GM19463 (cell line): Measurements from ENCODE around the gene NF1.

Experiments
- ATAC-seq: cut with Tn5 transposase; IDR thresholded peaks from one replicate; pipeline ENCODE4 v1.9.1; 2021; ENCODE audit warnings: mild to moderate bottlenecking, moderate library complexity; ENCODE audit not compliant: unreplicated experiment

NF1 gene

DNA sequence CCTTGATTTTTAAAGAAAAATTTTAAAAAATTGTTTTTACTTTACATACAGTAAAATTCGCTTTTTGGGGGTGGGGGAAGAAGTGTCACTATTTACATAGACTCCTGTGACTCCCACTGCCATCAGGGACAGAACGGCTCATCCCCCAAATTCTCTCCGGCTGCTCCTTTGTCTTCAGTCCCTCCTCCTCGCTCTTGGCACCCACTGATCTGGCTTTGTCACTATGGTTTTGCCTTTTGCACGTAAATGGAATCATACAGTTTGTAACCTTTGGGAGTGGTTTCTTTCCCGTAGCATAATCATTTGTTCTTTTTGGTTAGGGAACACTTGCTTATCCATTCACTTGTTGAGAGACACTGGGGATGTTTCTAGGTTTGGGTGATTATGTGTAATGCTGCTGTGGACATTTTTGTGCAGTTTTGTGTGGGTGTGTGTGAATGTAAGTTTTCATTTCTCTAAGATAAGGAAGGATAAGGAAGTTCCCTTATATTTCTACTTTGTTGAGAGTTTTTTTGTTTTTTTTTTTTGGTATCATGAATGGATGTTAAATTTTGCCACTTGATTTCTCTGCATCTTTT, 324.1 kb downstream of the NF1 start:
- ATAC-seq: no peak

DNA sequence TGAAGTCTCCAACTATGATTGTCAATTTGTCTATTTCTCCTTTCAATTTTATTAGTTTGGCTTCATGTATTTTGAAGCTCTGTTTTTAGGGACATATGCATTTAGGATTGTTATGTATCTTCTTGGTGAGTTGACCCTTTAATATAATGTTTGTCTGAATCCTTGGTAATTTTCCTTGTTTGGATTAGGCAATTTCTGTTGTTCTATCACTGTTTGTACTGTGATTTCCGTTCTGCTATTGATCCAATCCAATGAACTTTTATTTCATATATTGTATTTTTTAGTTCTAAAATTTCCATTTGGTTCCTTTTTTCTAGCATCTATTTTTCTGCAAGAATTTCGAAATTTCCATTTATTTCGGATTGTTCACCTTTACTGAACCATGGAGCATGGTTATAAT, 327.7 kb downstream of the NF1 start:
- ATAC-seq: no peak

DNA sequence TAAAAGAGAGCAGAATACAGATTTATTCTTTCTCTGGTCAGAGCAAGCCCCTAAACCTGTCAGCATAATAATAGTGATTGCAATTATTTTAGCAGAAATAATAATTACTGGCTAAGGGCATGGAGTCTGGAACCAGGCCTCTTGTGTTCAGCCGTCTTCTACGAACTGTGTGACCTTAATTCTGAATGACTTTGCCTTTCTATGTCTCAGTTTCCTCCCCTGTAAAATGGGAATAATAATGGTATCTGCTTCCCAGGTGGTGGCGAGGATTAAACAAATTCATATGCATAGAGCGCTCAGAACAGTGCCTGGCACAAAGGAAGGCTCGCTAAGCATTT, 330.1 kb downstream of the NF1 start:
- ATAC-seq: no peak

DNA sequence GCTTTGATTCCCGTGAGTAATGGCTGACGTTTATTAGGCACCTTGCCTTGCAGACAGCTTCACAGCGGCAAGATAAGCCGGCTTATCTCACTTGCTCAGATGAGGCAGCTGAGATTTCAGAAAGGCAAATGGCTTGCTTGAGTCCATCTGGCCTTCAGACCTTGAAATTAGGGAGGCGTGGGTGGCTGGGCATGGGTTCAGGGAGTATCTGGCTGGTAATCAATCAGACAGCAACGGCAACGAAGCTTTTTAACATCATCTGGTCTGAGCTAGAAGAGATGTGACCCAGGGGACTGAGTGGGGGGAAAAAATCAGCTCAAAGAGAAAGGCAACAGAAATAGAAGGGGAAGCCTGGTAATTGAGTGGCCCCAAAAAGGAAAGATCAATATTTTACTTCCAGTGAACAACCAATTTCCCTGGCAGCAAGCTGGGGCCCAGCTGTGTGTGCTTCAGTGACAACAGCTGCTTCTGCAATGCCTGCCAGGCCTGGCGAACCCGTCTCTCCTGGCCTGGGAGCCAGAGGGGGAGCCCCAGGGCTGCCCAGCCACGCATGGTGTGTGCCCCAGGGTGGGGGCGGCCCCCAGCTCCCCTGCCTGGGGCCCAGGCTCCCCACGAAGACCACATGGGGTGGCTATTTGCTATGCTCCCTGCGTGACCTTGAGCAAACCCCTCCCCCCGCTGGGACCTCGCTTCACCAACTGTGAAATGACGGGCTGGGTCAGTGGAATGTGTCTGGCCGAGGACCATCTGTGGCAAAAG, 330.7 kb downstream of the NF1 start:
- no peak for ATAC-seq
